ENCODE measurements around the gene CDH4.

- no peak for TF ChIP-seq EP300 (IDR thresholded peaks at IDR 0.05; ENCODE audit: low read depth)
- no peak for TF ChIP-seq POLR2A (IDR thresholded peaks at IDR 0.05)
- TF ChIP-seq, protein P1, sequence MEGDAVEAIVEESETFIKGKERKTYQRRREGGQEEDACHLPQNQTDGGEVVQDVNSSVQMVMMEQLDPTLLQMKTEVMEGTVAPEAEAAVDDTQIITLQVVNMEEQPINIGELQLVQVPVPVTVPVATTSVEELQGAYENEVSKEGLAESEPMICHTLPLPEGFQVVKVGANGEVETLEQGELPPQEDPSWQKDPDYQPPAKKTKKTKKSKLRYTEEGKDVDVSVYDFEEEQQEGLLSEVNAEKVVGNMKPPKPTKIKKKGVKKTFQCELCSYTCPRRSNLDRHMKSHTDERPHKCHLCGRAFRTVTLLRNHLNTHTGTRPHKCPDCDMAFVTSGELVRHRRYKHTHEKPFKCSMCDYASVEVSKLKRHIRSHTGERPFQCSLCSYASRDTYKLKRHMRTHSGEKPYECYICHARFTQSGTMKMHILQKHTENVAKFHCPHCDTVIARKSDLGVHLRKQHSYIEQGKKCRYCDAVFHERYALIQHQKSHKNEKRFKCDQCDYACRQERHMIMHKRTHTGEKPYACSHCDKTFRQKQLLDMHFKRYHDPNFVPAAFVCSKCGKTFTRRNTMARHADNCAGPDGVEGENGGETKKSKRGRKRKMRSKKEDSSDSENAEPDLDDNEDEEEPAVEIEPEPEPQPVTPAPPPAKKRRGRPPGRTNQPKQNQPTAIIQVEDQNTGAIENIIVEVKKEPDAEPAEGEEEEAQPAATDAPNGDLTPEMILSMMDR (IDR thresholded peaks at IDR 0.05): no peak
Observed at GRCh38 chr20:61907081-61907891, 655.2 kb downstream of the CDH4 start.
